ENCODE measurements around the gene ATRNL1. TPM values are rescaled to one million over a fixed set of nuclear protein-coding genes. Genes with fewer than 3 reads are reported as not detected.

ATRNL1 gene
- polyA plus RNA-seq, 1 donor from 2014 or later = 2.5 TPM

DNA sequence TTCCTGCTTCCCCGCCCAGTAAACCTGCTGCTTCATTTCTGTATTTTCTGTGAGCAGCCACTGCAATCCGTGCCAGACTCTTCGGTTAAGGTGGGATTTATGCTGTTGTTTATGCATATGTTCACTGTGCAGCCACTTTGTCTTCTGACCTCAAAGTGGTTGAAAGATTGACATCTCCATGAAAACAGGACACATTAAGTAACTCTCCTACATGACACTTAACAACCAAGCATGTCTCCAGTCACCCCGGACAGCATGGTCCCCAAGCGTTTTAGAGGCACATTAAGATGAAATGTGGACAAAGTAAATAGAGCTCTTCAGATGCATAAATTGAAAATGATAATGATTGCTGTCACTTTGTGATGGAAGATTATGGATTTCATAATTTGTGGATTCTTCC lies 758.5 kb downstream of the ATRNL1 start:
- Mint-ChIP-seq H3K27me3 (no peaks in the 10 kb centered on the region), H3K27ac (no peak overlapping the region), H3K36me3 (no peaks in the 10 kb centered on the region), H3K9me3 (no peaks in the 10 kb centered on the region), H3K4me1 (no peaks in the 10 kb centered on the region), H3K4me3 (no peak overlapping the region)

DNA sequence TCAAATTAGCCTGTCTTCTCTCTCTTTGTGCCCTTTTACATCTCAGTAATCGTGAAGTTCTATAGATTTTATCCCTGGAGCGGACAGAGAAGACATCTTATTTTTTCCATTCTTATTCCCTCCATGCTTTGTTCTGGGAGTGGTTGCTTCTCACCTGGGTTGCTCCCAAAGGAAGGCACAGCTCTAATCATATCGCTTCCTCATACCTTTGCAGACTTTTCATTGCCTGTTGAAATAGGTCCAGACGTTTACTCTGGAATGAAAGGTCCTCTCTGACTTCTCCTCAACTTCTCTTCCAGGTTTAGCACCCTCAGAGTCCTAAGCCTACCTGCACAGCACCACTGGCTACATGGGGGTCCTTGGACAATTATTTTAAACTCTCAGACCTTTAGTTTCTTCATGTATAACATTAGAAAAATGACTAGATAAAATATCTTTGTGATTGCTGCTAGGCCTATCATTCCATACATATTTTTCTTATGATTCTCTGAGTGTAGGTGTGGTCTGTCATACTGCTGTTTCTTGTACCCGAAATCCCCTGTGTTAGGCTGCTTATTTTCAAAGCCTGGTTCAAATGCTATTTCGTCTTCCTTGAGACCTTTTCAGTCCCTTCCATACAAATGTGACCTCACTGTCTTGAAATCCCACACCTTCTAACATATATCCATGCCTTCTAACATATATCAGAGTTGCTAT lies 761.7 kb downstream of the ATRNL1 start:
- Mint-ChIP-seq H3K27me3 (no peaks in the 10 kb centered on the region), H3K27ac (no peak overlapping the region), H3K4me1 (no peaks in the 10 kb centered on the region), H3K4me3 (no peak overlapping the region), H3K36me3 (no peaks in the 10 kb centered on the region), H3K9me3 (peaks cover 0 to 3% (median 2%) of the 10 kb centered on the region in 3 donors)

DNA sequence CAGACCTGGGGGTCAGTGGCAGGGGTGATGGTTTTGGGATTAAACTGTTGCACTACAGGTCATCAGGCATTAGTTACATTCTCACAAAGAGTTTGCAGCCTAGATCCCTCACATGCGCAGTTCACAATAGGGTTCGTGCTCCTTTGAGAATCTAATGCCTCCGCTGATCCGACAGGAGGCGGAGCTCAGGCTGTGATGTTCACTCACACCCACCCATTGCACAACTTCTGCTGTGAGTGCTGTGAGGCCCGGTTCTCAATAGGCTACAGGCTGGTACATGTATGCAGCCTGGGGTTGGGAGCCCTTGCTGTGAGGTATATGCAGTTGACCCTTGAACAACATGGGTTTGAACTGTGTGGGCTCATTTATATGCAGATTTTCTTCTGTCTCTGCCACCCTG lies 763.4 kb downstream of the ATRNL1 start:
- H3K4me1 Mint-ChIP-seq = no peaks in the 10 kb centered on the region
- no peaks in the 10 kb centered on the region for H3K36me3 Mint-ChIP-seq
- no peak overlapping the region for H3K4me3 Mint-ChIP-seq
- H3K27me3 Mint-ChIP-seq = no peaks in the 10 kb centered on the region
- peaks cover 0 to 3% (median 2%) of the 10 kb centered on the region in 3 donors for H3K9me3 Mint-ChIP-seq
- H3K27ac Mint-ChIP-seq = no peak overlapping the region

DNA sequence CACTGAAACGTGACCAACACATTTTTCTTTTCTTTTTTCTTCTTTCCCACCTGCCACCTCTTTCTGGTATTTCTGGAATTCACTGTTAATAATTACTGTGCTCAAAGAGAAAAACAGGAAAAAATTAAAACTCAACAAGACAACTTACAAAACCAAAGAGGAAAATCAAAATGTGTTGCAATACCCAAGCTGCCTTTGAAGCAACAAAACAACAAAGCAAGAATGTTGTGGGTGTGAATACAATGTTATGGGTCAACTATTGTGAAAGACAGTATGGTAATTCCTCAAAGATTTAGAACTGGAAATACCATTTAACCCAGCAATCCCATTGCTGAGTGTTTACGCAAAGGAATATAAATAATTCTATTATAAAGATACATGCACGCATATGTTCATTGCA lies 764.7 kb downstream of the ATRNL1 start:
- H3K27me3 Mint-ChIP-seq = no peaks in the 10 kb centered on the region
- H3K27ac Mint-ChIP-seq = no peak overlapping the region
- peaks cover 0 to 3% (median 2%) of the 10 kb centered on the region in 3 donors for H3K9me3 Mint-ChIP-seq
- H3K4me1 Mint-ChIP-seq = no peaks in the 10 kb centered on the region
- H3K4me3 Mint-ChIP-seq = no peak overlapping the region
- H3K36me3 Mint-ChIP-seq = no peaks in the 10 kb centered on the region

DNA sequence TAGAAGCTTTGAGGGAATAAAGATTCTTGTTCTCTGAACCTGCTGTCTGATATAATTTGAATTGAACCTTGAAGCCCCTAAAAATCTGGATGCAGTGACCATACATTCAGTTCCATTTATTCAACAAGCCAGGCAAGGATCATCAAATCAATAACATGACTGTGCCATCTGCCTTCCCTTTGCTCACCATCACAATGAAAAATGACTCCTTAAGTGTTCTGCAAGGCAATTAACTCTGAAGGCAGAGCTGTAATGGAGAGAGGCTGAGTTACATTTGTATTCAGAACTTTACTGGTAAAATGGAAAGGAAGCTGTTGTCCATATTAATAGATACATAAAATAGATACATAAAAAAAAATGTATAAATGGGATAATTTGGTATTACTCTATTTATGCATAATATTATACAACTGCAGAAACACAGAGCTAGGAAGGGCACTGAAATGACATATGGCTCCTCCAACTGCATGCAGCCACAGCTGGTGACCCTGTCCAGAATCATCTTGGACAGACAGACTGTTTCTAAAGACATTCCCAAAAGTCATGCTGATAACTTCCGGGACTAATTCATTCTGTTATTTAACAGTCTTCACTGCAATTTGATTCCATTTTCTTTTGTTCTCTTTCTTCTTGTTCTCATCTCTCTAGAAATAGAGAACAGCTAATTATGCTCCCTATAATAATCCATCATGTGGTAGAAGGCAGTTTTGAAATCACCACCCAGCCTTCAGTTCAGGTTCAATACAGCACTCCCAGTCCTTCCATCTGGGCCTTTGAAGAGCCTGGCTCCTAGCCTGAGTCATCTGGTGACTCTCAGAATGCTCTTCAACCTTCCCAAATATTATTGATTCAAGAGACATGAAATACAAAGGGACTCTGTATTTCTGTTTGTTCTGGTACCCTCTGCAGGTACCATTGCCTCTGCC lies 767.3 kb downstream of the ATRNL1 start:
- Mint-ChIP-seq H3K9me3 (peaks cover 0 to 3% (median 2%) of the 10 kb centered on the region in 3 donors), H3K27me3 (no peaks in the 10 kb centered on the region), H3K27ac (no peak overlapping the region)

DNA sequence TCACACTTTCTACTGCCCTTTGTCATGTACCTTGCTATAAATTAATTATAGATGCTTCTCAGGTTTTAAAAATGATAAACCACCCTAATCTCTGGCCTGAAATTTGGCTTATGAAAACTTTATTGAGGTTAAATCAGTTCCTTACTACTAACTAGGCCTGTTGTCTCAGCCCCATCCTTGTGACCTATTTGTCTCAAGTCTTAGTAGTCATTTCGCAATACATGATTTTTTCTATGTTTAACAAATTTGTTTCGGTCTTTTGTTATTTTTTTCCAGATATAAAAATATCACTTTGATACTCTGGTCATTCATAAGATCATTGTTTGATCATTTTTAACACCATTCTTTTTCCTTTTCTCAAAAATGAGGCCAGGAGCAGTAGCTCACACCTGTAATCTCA lies 768.3 kb downstream of the ATRNL1 start:
- H3K4me3 Mint-ChIP-seq = no peak overlapping the region
- no peaks in the 10 kb centered on the region for H3K4me1 Mint-ChIP-seq
- no peak overlapping the region for H3K27ac Mint-ChIP-seq
- H3K9me3 Mint-ChIP-seq = peaks cover 0 to 3% (median 2%) of the 10 kb centered on the region in 3 donors
- peaks cover 5% of the 10 kb centered on the region for H3K36me3 Mint-ChIP-seq
- no peaks in the 10 kb centered on the region for H3K27me3 Mint-ChIP-seq

More for the DNA sequence above, 767.3 kb downstream of the ATRNL1 start:
- Mint-ChIP-seq H3K4me1 (no peaks in the 10 kb centered on the region), H3K36me3 (peaks cover 5% of the 10 kb centered on the region), H3K4me3 (no peak overlapping the region)

DNA sequence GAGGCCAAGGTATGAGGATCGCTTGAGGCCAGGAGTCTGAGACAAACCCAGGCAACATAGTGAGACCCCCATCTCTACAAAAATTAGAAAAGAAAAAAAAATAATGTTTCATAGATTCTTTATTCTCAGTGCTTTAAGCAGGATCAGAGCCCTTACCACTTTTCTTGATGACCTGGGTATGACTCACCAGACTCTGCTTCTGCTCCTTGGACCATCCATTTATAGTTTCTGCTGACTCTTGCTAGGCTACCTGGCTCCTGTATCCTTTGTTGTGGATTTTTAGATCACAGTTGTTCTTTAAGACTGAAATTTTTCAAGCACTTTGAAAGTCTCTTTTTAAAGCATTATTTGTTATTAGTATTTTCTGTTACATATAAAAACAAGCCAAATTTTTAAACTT lies 768.7 kb downstream of the ATRNL1 start:
- Mint-ChIP-seq H3K27ac (no peak overlapping the region), H3K27me3 (no peaks in the 10 kb centered on the region), H3K36me3 (peaks cover 5% of the 10 kb centered on the region), H3K4me1 (no peaks in the 10 kb centered on the region), H3K9me3 (peaks cover 0 to 3% (median 2%) of the 10 kb centered on the region in 3 donors), H3K4me3 (no peak overlapping the region)

DNA sequence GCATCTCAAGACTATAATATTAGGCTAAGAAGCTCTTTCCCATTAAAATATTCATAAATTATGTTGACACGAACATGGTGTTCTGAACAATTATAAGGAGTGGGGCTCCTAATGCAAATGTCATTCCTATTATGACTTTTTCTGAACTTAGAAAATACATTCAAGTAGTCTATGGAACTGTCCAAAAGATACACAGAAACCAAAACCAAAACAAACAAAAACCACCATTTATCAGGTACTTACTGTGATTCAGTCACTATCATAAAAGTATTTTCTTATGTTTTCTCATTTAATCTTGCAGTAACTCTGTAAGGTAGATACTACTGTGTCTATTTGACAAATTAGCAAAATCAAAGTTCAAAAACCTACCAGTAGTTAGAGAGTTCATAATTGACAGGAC lies 773.0 kb downstream of the ATRNL1 start:
- H3K36me3 Mint-ChIP-seq = peaks cover 5% of the 10 kb centered on the region
- no peak overlapping the region for H3K4me3 Mint-ChIP-seq
- no peaks in the 10 kb centered on the region for H3K4me1 Mint-ChIP-seq
- H3K27ac Mint-ChIP-seq = no peak overlapping the region
- H3K9me3 Mint-ChIP-seq = no peaks in the 10 kb centered on the region
- no peaks in the 10 kb centered on the region for H3K27me3 Mint-ChIP-seq

DNA sequence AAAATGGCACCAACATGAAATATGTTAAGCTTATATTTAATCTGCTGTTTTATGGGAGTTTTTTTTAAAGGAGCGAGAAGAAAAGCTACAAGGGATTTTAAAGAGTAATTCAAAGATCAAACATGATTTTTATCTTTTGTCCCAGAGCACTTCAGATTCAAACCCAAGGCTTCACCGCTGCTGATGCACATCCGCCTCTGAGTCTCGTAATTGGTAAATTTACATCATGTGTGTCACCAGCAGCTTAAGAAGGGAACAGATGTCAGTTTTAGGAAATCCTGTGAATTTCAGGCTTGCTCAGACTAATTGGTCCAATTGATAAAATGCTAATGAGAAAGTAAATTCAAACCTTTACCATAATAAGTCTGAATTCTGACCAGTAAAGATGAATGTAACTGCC lies 773.5 kb downstream of the ATRNL1 start:
- Mint-ChIP-seq H3K9me3 (no peaks in the 10 kb centered on the region), H3K36me3 (peaks cover 5% of the 10 kb centered on the region), H3K4me1 (no peaks in the 10 kb centered on the region), H3K4me3 (no peak overlapping the region), H3K27me3 (no peaks in the 10 kb centered on the region), H3K27ac (no peak overlapping the region)

DNA sequence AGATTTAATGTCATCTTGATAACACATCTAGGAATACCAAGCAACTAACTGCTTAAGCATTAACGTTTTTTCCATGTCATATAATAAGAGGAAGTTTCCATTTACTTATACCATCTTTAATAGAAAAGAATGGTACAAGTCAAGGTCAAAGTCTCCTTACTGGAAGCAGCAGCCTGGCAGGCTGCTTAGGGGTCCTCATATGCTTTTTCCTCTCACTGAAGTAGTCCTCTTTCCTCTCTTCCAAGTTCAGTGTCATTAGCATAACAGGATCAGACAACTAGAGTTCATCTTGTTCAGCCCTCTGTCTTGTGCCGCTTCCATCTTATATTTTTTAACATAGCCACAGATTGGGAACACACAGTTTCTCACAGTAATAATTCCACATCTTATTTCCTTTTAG lies 774.1 kb downstream of the ATRNL1 start:
- no peak overlapping the region for H3K4me3 Mint-ChIP-seq
- H3K9me3 Mint-ChIP-seq = no peaks in the 10 kb centered on the region
- peaks cover 5% of the 10 kb centered on the region for H3K36me3 Mint-ChIP-seq
- no peaks in the 10 kb centered on the region for H3K4me1 Mint-ChIP-seq
- no peak overlapping the region for H3K27ac Mint-ChIP-seq
- no peaks in the 10 kb centered on the region for H3K27me3 Mint-ChIP-seq

DNA sequence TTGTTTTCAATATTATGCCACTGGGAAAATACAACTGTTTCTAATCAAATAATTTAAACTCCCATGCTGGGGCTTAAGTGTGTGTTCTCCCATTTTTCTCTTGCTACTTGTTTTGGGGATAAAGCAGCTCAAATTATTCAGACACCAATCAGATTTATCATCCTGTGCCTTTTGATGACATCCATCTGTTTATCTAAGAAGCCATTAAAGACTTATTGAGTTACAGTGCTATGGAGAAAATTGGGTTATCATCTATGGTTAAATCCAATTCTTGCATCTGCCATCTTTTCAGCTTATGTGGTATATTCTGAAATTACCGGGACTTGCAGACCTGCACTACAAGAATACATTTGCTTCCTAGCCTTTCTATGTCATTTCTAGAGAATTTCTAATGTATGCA lies 778.7 kb downstream of the ATRNL1 start:
- H3K36me3 Mint-ChIP-seq = peaks cover 2% of the 10 kb centered on the region
- no peaks in the 10 kb centered on the region for H3K4me1 Mint-ChIP-seq
- no peak overlapping the region for H3K4me3 Mint-ChIP-seq
- H3K27me3 Mint-ChIP-seq = peaks cover 2% of the 10 kb centered on the region
- H3K27ac Mint-ChIP-seq = no peak overlapping the region
- H3K9me3 Mint-ChIP-seq = no peaks in the 10 kb centered on the region

DNA sequence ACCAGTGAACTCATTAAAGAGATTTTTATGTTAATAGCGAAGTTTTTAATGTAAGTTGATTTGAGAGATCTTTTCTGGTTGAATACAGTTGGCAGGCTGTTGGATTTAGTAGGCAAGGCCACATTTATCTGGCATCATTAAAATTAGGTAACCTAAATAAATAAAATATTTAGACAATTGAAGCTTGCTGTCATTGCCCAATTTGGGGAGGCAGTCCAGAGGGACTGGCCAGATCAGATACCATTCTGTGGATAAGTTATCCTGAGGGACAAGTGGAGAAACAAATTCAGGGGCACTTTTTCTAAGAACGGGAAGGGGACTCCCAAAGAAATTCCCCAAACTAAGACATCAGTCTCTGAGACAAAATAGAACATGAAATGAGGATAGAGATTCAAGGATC lies 782.0 kb downstream of the ATRNL1 start:
- H3K4me1 Mint-ChIP-seq = peaks cover 0 to 5% (median 5%) of the 10 kb centered on the region in 3 donors

DNA sequence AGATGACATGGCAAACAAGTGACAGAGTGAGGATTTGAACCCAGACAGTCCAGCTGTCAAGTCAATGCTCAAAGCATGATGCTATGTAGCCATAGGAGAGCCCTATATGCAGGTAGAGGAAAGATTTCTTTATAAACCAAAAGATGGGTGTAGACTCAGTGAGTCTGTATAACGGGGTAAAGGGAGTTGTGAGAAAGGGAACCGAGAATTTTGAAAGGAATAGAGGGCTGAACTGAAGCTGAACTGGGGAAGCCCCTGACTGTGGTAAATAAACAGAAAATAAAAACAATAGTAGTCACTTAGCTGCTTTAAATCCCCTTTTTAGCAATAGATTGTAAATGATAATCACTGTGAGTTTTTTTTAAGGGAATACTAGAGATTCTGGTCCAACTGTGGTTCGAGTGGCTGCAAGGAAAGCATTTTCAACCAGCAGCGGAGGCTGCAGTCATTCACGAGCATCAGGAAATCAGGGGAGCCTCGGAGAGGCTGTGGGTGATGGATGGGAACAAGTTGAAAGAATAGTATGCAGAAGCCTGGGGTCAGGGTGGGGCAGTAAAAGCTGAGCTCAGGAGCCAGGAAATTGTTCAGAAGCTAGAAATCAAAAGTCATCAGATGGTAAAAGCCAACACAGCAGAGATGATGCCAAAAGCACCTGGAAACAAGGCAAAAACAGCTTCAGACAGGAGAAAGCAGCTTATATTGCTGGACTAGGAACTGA lies 786.4 kb downstream of the ATRNL1 start:
- peaks cover 0 to 5% (median 5%) of the 10 kb centered on the region in 3 donors for H3K4me1 Mint-ChIP-seq
- H3K4me3 Mint-ChIP-seq = peak overlapping the region in 1 of 4 donors; percentile 85
- H3K27me3 Mint-ChIP-seq = peaks cover 3% of the 10 kb centered on the region
- H3K27ac Mint-ChIP-seq = peak overlapping the region in 1 of 3 donors; percentile 88
- H3K36me3 Mint-ChIP-seq = no peaks in the 10 kb centered on the region
- peaks cover 0 to 3% (median 0%) of the 10 kb centered on the region in 3 donors for H3K9me3 Mint-ChIP-seq

More for the DNA sequence above, 782.0 kb downstream of the ATRNL1 start:
- peaks cover 2% of the 10 kb centered on the region for H3K36me3 Mint-ChIP-seq
- H3K27ac Mint-ChIP-seq = no peak overlapping the region
- peaks cover 4% of the 10 kb centered on the region for H3K27me3 Mint-ChIP-seq
- no peak overlapping the region for H3K4me3 Mint-ChIP-seq
- H3K9me3 Mint-ChIP-seq = peaks cover 0 to 3% (median 0%) of the 10 kb centered on the region in 3 donors

DNA sequence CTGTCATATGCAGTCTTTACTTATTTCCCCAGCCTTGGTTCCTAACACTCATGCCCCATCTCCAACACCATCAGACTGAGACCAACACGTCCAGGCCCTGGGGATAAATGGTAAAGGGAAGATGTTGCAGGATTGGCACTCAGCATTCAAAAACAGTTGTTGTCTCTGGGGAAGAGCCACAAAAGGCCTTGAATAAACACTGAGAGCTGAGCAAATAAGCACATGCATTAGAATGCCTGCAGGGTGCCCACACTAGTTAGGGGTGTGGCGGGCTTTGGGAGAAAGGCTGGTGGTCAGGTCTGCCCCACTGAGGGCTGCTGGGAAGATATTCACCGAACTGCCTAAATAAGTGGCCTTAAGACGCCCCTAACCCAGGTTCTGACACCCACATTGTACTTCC lies 788.9 kb downstream of the ATRNL1 start:
- Mint-ChIP-seq H3K4me1 (peaks cover 0 to 5% (median 5%) of the 10 kb centered on the region in 3 donors), H3K4me3 (no peak overlapping the region), H3K27ac (no peak overlapping the region), H3K36me3 (no peaks in the 10 kb centered on the region), H3K27me3 (peaks cover 2% of the 10 kb centered on the region), H3K9me3 (peaks cover 0 to 3% (median 0%) of the 10 kb centered on the region in 3 donors)

DNA sequence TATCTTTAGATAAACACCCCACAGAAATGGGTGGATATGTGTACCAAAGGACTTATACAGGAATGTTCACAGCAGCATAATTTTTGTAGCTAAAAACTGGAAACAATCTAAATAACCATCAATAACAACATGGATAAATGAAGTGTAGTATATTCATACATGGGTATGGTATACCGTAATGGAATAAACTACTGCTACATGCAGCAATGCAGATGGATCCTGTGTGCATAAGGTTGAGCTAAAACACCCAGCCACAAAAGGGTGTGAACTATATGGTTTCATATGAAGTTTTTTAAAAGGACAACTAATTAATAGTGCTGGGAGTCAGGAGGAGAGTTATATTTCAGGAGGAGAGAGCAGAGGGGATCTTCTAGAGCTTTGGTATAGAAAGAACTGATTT lies 790.2 kb downstream of the ATRNL1 start:
- Mint-ChIP-seq H3K9me3 (peaks cover 0 to 3% (median 0%) of the 10 kb centered on the region in 3 donors), H3K4me3 (no peak overlapping the region), H3K4me1 (peaks cover 0 to 5% (median 5%) of the 10 kb centered on the region in 3 donors), H3K36me3 (no peaks in the 10 kb centered on the region), H3K27ac (no peak overlapping the region), H3K27me3 (peaks cover 2% of the 10 kb centered on the region)
